Fibroblast of the aortic adventitia (primary cell): ENCODE measurements around the gene TNS3. TPM values are rescaled to one million over a fixed set of nuclear protein-coding genes. Genes with fewer than 3 reads are reported as not detected.
"Not testable (repeated sequence)": the region's sequence is repeated elsewhere in the genome, so short reads cannot be mapped to it uniquely, and the experiment has no call there.

Source experiments
- DNase-seq: peaks from one replicate; pipeline ENCODE4 v3.0.0-alpha.2; 2010; ENCODE audit warnings: low read depth
- H3K4me3 ChIP-seq: 2 replicates; pipeline ENCODE4 v1.5.1; 2011; ENCODE audit warnings: low read depth, mild to moderate bottlenecking, control low read depth, low read length, moderate library complexity
- total RNA-seq: library from RNA; depleted of rRNA; stranded (reverse); fragments of >200 nt; gene quantifications from 2 replicates; pipeline ENCODE4 v1.2.3, GENCODE V29; 2012; ENCODE audit warnings: low replicate concordance
- TF ChIP-seq, protein P1 (sequence below): IDR thresholded peaks from 2 replicates; pipeline ENCODE4 v1.5.1; 2011; ENCODE audit warnings: mild to moderate bottlenecking, low read length, control low read depth, inconsistent platforms; ENCODE audit not compliant: insufficient read depth

Gene TNS3
- total RNA-seq, 1 donor: 28.3 TPM

- no peak overlapping the region for H3K4me3 ChIP-seq
- no peak for DNase-seq
- TF ChIP-seq, protein P1, sequence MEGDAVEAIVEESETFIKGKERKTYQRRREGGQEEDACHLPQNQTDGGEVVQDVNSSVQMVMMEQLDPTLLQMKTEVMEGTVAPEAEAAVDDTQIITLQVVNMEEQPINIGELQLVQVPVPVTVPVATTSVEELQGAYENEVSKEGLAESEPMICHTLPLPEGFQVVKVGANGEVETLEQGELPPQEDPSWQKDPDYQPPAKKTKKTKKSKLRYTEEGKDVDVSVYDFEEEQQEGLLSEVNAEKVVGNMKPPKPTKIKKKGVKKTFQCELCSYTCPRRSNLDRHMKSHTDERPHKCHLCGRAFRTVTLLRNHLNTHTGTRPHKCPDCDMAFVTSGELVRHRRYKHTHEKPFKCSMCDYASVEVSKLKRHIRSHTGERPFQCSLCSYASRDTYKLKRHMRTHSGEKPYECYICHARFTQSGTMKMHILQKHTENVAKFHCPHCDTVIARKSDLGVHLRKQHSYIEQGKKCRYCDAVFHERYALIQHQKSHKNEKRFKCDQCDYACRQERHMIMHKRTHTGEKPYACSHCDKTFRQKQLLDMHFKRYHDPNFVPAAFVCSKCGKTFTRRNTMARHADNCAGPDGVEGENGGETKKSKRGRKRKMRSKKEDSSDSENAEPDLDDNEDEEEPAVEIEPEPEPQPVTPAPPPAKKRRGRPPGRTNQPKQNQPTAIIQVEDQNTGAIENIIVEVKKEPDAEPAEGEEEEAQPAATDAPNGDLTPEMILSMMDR: no peak
These were observed 38.2 kb downstream of the TNS3 start for GRCh38 chr7:47543714-47544113.

DNA sequence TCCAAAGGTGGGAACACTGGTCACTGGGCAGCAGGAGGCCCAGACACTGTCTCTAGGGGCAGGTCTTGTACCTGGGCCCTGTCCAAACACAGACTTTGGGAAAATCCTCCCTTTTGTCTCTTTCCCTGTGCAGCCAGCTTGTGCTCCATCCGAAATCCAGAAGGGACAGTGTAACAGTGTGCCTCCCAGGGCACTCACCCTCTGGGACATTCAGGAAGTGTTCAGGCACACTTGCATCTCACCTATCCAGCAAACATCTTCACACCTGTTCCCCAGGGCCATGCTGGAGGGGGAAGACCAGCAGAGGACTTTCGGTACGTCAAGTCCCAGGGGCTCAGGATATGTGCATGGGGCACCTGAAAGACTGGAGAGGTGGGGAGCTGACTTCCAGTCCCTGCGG is 38.9 kb downstream of the TNS3 start:
- no peak overlapping the region for H3K4me3 ChIP-seq
- TF ChIP-seq, protein P1: no peak
- no peak for DNase-seq

GRCh38 chr7:47542051-47542450 is 39.9 kb downstream of the TNS3 start:
- H3K4me3 ChIP-seq: no peak overlapping the region
- TF ChIP-seq, protein P1: no peak
- DNase-seq: no peak

GRCh38 chr7:47541485-47541884 is 40.4 kb downstream of the TNS3 start:
- H3K4me3 ChIP-seq, DNase-seq: not testable (repeated sequence)

GRCh38 chr7:47540387-47541350 is 41.2 kb downstream of the TNS3 start:
- H3K4me3 ChIP-seq: no peak overlapping the region
- TF ChIP-seq, protein P1: no peak
- no peak for DNase-seq

DNA sequence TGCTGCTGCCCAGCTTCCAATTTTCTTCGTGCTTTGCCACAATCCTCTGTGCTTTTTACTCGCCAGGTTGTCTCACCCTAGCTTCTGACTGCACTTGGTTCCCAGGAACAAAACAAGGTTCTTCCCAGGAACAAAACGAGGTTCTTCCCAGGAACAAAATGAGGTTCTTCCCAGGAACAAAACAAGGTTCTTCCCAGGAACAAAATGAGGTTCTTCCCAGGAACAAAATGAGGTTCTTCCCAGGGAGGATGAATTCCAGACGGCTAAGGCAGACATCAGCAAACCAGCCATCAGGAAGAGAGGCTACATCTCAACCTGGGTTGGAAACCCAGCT is 41.9 kb downstream of the TNS3 start:
- TF ChIP-seq, protein P1: no peak
- no peak overlapping the region for H3K4me3 ChIP-seq
- DNase-seq: no peak

DNA sequence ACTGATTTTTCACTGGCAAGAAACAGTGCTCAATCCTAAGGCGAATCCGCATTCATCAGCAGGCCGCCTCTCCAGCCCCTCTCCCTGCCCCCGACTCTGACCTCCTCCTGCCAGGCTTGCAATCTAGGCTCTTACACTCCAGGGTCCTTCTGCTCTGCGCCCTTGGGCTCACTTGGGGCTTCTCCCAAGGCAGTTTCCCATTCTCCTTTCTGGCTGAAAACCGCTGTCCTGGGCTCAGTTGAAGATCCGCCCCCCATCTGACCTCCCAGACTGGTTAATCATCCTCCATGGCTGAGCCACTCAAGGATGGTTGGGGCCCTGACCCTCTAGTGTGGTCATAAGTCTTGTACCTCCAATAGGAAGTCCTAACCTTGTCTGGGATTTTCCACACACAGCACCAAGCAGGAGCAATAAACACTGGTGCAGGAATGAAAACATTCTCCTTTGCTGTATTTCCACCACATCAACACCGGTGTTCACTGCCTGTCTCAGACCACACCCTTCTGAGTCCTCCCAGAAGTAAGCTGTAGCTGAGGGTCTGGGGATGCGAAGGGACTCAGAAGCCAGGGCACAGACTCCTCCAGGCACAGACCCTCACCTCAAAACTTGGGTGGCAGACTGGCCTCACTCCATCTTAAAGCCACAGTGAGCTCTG is 42.4 kb downstream of the TNS3 start:
- no peak overlapping the region for H3K4me3 ChIP-seq
- no peak for DNase-seq

More for the DNA sequence above, 42.4 kb downstream of the TNS3 start:
- TF ChIP-seq, protein P1: no peak
